ENCODE measurements around the gene HLCS.

HLCS gene

DNA sequence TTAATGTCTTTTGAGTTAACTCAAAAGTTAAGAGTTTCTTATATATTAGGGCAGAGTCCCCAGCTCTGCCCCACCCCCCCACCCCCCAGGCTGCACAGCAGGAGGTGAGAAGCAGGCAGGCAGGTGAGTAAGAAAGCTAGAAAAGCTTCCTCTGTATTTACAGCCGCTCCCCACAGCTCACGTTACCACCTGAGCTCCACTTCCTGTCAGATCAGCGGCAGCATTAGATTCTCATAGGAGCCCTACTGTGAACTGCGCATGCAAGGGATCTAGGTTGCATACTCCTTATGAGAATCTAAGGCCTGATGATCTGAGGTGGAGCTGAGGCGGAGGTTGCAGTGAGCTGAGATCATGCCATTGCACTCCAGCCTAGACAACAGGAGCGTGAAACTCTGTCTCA lies 185.6 kb downstream of the HLCS start:
- no peak for DNase-seq (ENCODE audit: low read depth in 2 of 2)

DNA sequence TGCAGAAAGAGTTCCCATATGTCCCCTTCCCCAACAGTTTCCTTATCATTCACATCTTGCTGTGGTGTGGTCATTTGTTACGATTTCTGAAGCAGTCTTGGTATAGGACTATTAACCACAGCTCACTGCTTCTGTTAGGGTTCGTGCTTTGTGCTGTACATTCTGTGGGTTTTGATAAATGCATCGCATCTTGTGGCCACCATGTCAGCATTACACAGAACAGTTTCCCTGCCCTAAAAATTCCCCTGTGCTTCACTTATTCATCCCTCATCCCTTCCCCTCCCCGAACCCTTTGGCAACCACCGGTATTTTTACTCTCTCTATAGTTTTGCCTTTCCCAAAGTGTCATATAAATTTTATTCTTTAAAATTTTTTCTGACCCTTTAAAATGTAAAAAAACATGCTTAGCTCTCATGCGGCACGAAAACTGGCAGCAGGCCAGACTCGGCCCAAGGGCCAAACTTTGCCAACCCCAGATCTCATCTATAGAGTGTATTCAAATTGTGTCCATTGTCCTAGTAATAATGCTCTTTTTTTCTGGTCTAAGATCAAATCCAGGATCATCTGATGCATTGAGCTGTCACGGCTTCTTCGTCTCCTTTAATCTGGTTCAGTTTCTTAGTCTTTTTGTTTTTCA lies 189.4 kb downstream of the HLCS start:
- no peak for DNase-seq (ENCODE audit: low read depth in 2 of 2)

DNA sequence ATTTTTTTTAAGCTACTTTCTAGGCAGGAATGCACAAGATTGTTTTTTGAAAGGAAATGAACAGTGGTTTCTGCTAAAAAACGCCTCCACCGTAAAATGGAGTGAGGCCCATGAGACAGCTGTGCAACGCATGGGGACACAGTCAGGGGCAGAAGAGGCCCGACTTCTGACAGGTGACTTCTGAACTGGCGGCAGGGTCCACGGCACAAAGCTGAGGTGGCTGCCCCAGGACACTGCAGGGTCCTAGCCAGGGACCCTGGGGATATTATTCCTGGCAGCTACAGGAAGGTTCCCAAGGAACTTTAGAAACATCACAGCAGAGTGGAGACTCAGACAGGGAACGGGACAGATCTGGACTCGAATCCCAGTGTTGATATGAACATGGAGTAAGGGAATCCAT lies 192.5 kb downstream of the HLCS start:
- no peak for DNase-seq (ENCODE audit: low read depth in 2 of 2)

DNA sequence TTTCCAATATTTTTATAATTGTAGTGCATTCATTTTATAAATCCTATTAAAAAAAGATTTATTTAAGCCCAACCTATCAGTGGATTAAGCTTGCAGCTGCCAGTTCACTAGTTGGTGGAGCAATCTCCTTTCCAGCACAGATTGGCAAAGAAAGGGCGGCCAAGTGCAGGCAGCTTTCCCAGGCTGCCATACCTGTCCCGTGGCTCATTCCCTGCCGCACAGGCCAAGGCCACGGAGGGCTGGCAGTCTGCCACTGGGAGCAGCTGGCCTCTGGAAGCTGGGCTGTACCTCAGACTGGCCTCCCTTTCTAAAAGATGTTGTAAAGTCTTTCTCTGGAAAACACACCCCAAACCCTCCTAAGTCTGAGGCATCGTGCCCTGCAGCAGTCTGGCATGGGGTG lies 193.4 kb downstream of the HLCS start:
- DNase-seq (ENCODE audit: low read depth in 2 of 2): no peak

DNA sequence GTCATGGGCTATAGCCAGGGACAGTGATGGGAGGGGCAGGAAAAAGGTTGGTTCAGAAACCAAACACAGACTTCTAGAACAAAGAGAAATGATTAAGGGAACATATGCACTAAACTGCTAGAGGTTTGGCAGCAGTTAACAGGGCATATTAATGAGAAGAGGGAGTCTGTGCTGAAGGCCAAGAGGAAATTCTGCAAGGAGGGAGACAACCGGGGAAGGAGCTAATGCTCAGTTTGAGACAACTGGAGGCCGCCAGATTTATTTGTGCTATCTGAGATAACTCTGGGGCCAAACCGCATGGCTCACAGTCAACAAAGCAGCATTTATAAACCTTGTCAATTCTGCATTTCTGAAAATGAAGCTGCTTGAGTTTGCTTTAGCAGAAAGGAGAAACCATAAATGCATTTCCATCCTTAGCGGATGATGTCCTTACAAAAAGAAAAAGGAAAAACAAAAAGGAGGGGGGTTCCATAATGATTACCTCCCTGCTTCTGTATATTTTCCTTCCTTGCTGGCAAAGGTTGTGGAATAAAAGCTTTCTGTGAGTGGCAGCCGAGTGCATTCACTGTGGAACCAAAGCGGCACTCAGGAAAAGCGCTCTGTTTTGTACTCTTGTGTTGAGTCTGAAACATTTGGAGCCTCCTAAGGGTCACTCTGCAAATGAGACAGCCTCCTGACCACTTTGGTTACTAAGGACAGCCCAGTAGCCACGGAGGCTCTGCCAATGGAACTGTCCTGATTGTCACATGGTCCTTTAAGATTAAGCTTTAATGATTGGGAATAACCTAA lies 197.2 kb downstream of the HLCS start:
- no peak for DNase-seq (ENCODE audit: low read depth in 2 of 2)

DNA sequence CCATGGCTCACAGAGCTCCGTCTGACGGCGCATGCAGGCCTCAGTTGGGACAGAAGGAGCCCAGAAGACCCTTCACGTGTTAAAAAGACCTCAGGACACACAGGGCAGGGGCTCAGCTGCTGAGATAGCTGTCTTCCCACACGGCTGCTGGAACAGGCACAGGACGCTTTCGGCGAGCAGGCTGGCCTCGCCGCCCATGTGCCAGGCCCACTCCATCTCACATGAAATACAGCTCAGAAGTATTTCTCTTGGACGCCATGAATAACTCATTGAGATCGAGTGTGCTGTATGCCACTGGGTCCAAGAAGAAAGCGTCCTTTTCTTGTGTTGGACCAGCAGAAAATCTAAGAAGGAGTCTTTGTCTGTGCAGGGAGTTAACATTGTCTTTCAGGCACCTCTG lies 198.0 kb downstream of the HLCS start:
- DNase-seq (ENCODE audit: low read depth in 2 of 2): no peak

DNA sequence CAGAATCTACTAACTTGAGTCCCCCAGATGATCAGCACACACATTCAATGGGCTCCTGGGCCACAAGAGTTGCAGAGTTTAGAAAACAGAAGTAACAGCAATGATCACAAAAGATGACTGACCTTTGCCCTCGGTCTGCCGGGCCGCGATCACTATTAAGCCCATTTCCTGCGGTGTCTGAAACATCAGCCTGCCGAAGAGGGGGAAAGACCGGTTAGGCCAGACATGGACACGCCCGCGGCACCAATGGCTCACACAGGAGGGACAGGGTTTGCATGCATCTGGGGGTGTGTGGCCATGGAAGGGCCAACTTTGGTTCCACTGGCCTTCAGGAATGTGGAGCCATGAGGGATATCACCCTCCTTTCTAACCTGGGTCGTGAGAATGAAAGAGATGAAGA lies 199.4 kb downstream of the HLCS start:
- no peak for DNase-seq (ENCODE audit: low read depth in 2 of 2)

DNA sequence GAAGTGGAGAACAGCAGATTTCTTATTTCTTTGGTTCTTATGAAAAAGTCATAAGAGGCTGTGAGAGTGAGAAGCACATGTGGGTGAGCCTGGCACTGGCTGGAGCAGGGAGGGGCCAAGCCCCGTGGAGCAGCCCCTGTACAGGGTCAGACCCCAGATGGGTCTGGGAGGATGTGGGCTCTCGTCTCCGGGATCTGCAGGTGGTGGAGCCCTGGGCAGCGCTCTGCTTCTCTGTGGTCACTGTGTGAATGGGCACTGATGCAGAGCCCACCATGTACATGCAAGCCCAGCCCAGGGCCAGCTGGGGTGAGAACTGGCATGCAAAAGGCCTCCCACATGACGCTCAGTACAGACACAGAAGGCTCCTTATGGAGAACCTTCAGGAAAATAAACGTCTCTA lies 200.0 kb downstream of the HLCS start:
- no peak for DNase-seq (ENCODE audit: low read depth in 2 of 2)

DNA sequence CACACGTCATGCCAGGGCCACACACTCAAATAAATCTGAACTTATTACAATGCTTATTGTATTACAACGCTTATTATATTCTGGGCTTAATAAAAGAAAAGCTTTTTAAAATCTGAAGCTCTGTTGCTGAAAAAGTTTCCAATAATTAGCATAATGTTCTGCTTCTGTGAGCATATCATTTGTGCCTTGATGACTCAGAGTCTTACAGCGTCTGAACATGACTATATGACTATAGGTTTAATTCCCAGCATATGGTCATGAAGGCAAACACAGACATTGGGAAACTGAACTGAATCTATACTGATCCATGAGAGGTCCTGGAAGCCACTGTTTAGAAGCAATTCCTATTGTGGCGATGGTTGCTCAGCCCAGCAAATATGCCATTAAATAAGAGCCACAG lies 201.2 kb downstream of the HLCS start:
- DNase-seq (ENCODE audit: low read depth in 2 of 2): no peak

DNA sequence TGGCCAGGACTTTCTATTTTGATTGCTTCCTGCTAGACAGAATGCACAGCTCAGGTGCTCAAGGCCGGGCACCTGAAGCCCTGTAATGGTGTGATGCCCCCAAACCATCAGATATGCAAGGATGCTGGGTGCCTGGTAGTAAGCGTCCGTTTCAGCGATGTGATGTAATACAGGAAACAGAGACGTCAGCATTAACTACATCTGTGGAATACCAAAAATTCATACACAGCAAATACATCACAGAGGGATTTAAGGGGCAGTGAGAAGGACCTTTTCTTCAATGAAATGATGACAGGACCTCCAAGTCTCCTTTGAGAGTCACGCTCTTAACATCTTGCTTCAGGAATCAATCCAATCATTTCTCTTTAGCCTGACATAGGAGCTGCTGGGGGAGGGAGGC lies 203.2 kb downstream of the HLCS start:
- DNase-seq (ENCODE audit: low read depth in 2 of 2): no peak

DNA sequence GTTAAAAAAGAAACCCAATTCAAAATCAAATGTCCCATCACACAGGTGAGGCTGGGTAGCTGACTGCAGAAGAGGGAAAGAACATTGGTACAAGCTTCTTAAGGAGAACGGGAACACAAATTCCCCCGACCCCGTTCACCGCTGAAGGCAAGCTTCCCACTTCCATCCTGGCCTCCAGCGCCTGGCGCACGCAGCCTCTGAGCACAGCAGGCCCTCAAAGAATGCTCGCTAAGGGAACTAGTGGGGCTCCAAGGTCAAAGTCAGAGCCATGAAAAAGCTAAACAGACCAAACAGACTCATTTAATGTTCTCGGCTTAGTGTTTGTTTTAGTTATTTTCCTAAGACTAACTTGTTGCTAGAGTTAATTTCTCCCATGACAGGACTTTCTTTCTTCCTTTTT lies 203.8 kb downstream of the HLCS start:
- no peak for DNase-seq (ENCODE audit: low read depth in 2 of 2)

DNA sequence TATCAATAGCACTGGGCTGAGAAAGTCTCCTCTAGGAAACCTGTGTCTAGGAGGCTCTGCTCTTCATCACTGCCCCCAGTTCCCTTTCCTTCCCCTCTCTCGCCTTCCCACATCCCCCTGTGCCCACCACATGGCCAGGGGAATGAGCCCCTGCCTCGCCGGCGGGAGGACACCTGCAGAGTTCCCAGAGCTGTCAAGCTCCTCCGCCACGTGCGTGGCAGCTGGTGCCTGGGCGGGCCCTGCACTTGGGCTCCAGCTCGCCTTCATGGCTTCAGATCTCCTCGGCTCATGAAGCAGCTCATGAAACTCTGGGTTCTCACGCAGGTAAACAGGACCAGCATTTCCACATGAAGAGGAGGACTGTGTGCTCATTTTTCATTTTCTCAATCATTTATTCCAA lies 204.8 kb downstream of the HLCS start:
- DNase-seq (ENCODE audit: low read depth in 2 of 2): no peak

DNA sequence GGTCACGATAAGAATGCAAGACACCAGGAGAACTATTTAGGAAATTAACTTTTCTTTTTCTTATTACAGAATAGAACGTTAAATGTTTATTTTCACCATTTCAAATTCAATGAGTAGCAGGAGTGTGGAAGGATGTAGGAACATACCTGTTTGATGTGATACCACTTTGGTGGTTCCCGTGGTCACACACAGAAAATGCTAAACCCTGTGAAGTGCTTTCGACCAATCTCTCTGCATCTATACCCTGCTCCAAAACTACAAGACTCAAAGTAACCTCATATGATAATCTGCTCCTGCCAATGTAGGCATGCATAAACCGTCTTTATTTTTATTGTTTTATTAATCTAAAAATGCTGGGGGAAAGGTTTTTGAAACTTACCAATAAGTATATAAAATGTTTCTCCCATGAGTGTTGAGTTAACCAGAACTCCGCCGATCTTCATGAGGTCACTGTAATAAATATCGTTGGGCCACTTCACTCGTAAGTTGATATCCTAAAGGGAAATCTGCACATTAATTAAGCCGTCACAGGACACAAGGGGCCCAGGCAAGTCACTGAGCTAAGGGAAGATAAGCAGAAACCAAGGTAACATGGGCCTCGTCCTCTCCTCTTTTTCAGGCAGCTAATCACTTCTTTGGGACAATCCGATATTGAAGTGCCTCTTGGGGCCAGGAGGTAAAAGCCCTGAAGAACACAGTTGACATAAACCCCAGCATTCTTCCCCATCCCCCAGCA lies 207.0 kb downstream of the HLCS start:
- no peak for DNase-seq (ENCODE audit: low read depth in 2 of 2)

DNA sequence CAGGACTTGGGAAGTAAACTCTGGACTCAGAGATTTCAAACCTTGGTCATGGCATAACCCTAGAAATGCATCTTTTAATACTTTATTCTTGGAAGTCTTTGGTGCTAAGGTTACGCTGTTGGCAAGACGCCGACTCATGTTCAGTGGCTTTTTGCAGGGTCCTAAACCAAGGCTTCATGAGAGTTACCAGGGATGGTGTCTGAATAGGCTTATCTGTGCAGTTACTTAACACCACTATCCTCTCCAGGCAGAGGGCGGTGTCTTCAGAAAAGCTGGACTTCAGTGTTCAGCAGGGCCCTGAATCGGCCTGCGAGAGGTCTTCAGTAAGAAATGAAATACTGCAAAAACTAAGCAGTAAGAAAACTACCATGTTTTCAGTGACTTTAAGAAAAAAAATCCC lies 209.3 kb downstream of the HLCS start:
- no peak for DNase-seq (ENCODE audit: low read depth in 2 of 2)

DNA sequence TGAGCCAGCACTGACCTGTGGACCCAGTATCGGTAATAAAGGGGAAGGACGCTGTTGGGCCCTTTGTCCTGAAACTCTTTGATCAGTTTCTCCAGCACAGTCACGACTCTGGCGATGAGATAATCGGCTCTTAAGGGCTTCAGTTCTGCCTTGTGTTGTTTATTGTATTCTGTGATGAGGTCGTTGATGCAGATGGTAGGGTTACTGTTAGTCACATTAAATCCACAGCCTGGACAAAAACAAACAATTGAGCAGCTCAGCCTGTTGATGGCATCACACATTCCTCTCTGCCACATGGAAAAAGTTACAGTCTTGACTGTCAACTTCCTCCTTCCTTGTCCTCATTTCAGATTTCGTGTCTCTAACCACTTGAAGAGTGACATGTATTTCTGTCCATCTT lies 209.9 kb downstream of the HLCS start:
- DNase-seq (ENCODE audit: low read depth in 2 of 2): no peak

DNA sequence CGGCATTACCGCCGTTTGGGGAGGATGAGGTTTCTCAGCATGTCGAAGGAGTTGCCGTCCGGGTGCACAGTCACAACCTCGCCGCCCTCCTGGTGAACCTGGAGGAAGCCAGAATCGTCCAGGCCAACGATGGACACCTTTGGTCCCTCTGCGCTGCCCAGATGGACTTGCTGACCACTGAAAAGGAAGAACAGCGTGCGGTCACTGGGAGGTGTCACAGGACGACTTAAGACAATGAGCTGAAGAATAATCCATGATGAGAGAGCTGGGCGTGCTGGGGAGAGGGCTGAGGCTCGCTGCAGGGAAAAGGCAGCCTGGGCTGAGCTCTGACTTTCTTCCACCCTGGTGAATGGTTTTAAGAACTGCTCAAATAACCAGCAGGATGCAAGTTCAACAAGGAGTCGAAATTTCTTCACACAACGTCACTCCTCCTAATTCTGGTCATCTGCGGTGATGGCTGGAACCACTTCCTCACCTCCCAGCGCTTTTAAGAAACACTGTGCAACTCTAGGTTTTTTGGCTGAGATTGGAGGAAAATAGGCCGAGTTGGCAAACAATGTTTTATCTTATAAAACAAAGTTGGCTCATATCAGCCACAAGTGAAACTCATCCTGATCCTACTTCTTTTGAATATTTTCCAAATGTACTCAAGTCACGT lies 212.1 kb downstream of the HLCS start:
- DNase-seq (ENCODE audit: low read depth in 2 of 2): no peak

DNA sequence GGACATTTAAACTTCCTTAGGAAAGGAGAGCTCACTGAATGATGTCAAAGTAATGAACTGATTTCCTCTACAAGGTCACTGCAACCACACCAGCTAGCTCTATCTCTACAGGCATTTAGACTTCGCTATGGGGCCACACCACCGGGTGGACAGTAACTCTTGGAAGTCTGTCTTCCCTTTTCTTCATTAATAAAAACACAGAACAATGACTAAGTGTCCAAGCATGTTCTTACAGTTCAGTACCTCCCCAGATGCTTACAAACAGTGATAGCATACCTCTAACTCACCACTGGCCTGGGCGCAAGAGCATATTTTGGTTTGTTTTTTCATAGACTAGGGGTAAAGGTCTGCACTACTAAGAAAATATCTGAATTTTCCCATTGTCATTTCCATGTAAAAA lies 212.9 kb downstream of the HLCS start:
- no peak for DNase-seq (ENCODE audit: low read depth in 2 of 2)

DNA sequence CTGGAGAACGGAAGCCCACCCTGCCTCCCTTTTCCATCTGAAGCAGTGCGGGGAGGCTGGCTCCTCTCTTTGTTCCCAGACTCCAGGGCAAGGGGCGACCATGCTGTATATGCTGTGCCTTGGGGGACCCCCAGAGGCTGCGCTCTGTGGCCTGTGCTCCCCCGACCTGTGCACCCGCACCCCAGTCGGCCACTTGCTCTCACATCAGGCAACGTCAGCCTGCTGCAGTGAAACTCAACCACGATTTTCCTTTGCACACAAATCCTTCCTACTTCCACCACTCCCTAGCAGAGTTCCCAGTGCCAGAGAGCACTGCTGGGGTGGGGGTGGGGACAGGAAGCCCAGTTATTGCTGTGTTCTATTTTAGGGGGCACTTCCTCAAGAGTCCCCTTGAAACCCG lies 215.1 kb downstream of the HLCS start:
- DNase-seq (ENCODE audit: low read depth in 2 of 2): no peak

DNA sequence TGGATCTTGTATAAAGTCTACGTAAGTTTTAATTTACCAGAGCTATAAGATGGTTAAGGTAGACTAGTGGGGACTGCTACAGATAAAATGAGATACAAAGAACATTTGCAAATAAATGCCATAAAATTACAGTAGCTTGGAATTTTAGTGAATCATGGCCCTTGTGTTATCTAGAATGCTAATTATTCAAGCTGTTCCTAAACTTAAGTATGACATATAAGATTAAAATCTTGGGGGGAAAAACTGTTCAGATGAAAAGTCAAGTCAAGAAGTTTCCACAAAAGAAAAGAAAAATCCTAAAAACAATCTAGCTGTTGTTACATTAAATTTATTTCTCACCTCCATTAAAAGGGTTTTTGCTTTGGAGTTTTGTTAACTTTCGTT lies 215.9 kb downstream of the HLCS start:
- DNase-seq (ENCODE audit: low read depth in 2 of 2): no peak

DNA sequence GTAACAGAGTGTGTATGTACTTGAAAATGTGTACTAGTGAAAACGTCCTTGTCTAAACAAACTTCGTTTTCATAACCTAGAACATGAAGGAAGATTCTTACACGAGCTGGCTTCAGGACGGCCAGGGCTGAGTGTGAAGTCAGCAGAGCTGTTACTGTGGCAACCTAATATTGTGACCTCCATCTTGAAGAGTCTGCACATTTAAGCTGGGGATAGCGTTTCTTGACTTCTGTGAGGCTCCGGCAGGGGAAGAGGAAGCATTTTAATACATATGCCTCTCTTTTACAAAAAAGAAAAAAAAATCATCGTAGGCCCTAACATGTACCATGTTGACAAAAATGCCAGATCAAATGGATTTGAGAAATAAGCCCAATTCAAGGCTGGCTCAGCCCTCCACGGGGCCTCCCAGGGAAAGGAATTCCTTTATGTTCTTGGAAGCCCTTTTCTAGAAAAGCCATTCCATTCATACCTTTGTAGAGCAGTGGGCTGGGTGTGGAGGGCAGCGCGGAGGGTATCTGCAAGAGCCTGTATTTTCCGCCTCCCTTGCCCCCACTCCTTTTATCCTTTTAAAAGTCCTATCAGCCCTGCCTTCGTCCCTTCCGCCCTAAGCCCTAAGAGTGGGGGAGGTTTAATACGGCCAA lies 216.4 kb downstream of the HLCS start:
- no peak for DNase-seq (ENCODE audit: low read depth in 2 of 2)

DNA sequence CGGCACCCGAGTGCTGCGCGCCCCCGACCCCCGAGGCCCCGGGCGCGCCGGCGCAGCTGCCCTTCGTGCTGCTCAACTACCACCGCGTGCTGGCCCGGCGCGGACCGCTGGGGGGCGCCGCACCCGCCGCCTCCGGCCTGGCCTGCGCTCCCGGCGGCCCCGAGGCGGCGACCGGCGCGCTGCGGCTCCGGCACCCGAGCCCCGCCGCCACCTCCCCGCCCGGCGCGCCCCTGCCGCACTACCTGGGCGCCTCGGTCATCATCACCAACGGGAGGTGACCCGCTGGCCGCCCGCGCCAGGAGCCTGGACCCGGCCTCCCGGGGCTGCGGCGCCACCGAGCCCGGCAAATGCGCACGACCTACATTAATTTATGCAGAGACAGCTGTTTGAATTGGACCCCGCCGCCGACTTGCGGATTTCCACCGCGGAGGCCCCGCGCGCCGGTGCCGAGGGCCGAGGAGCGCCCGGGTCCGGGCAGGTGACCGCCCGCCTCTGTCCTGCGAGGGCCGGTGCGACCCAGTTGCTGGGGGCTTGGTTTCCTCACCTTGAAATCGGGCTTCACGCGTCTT lies 218.6 kb downstream of the HLCS start:
- DNase-seq (ENCODE audit: low read depth in 2 of 2): no peak
